CD14-positive monocyte (primary cell): Measurements from ENCODE around the gene UQCR10. TPM values are rescaled to one million over a fixed set of nuclear protein-coding genes. Genes with fewer than 3 reads are reported as not detected.

Experiments
- DNase-seq, 3 donors: peaks; one replicate each; pipeline ENCODE4 v3.0.0-alpha.2; 2011 to 2022
- H2AFZ ChIP-seq: 2 replicates; pipeline ENCODE4 v1.6.0; 2012; ENCODE audit warnings: mild to moderate bottlenecking, low read depth, low read length, inconsistent platforms; ENCODE audit not compliant: insufficient read depth, poor library complexity, severe bottlenecking
- H3K27ac ChIP-seq, 2 donors: 1 replicate in 1 of 2; 2 replicates in 1 of 2; pipeline ENCODE4 v1.5.1; 2012 to 2013; ENCODE audit warnings: low read length in 2 of 2, control low read depth in 1 of 2, inconsistent platforms in 1 of 2, low read depth in 1 of 2, mild to moderate bottlenecking in 1 of 2
- H3K27me3 ChIP-seq, 2 donors: one replicate each; pipeline versions ENCODE4 v1.6.0 to v1.6.1; 2011 to 2013; ENCODE audit warnings: low read length in 2 of 2; ENCODE audit not compliant: control insufficient read depth in 2 of 2, insufficient read depth in 2 of 2
- H3K36me3 ChIP-seq, 2 donors: replicated peaks in 1 of 2; 1 replicate in 1 of 2; 2 replicates in 1 of 2; pipeline versions ENCODE4 v1.5.1 to v1.6.1; 2012 to 2013; ENCODE audit warnings: low read length in 2 of 2, control low read depth in 1 of 2, inconsistent platforms in 1 of 2, mild to moderate bottlenecking in 1 of 2; ENCODE audit not compliant: insufficient read depth in 2 of 2, control insufficient read depth in 1 of 2
- H3K4me1 ChIP-seq, 2 donors: 1 replicate in 1 of 2; 2 replicates in 1 of 2; pipeline versions ENCODE4 v1.5.1 to v1.6.1; 2012 to 2013; ENCODE audit warnings: low read length in 2 of 2, control low read depth in 1 of 2, inconsistent platforms in 1 of 2, mild to moderate bottlenecking in 1 of 2, moderate library complexity in 1 of 2; ENCODE audit not compliant: insufficient read depth in 2 of 2, control insufficient read depth in 1 of 2
- H3K4me2 ChIP-seq: replicated peaks from 2 replicates; pipeline ENCODE3; 2012; ENCODE audit warnings: low read length, moderate library complexity, mild to moderate bottlenecking; ENCODE audit not compliant: poor library complexity, severe bottlenecking; ENCODE audit errors: extremely low read depth
- H3K4me3 ChIP-seq, 3 experiments: fragments of 200-600 bp in 1 of 3; sonication (generic) in 1 of 3; replicated peaks in 1 of 3; 1 replicate in 2 of 3; 2 replicates in 1 of 3; pipeline ENCODE4 v1.5.1; 2011 to 2013; ENCODE audit warnings: low read length in 3 of 3, mild to moderate bottlenecking in 3 of 3, control low read depth in 2 of 3, low read depth in 2 of 3, inconsistent platforms in 1 of 3, moderate library complexity in 1 of 3
- H3K79me2 ChIP-seq: 2 replicates; pipeline ENCODE4 v1.6.0; 2012; ENCODE audit warnings: mild to moderate bottlenecking, control low read depth, inconsistent platforms, low read length, moderate library complexity; ENCODE audit not compliant: insufficient read depth
- H3K9ac ChIP-seq: 2 replicates; pipeline ENCODE4 v1.6.0; 2017; ENCODE audit warnings: low read length, mild to moderate bottlenecking; ENCODE audit not compliant: insufficient read depth, poor library complexity, severe bottlenecking
- H3K9me3 ChIP-seq, 2 donors: replicated peaks in 1 of 2; 1 replicate in 1 of 2; 2 replicates in 1 of 2; pipeline versions ENCODE4 v1.5.1 to v1.6.1; 2012 to 2013; ENCODE audit warnings: low read length in 2 of 2, control low read depth in 1 of 2; ENCODE audit not compliant: control insufficient read depth in 1 of 2, insufficient read depth in 1 of 2
- H4K20me1 ChIP-seq: 2 replicates; pipeline ENCODE4 v1.6.0; 2012; ENCODE audit warnings: mild to moderate bottlenecking, low read length, control low read depth, moderate library complexity; ENCODE audit not compliant: insufficient read depth
- H3K27ac Mint-ChIP-seq, 7 donors: one replicate each; pipeline ENCODE4 v1.8.0; 2020; ENCODE audit warnings: mild to moderate bottlenecking in 7 of 7, mixed read lengths in 7 of 7, moderate library complexity in 6 of 7, inconsistent platforms in 2 of 7
- H3K27me3 Mint-ChIP-seq, 3 donors: one replicate each; pipeline ENCODE4 v1.8.0; 2021 to 2022; ENCODE audit warnings: low read depth in 3 of 3, mild to moderate bottlenecking in 3 of 3, mixed read lengths in 3 of 3, moderate library complexity in 3 of 3, inconsistent platforms in 1 of 3
- H3K36me3 Mint-ChIP-seq, 2 donors: one replicate each; pipeline ENCODE4 v1.8.0; 2020; ENCODE audit warnings: mixed read lengths in 2 of 2, inconsistent platforms in 1 of 2, mild to moderate bottlenecking in 1 of 2
- H3K4me1 Mint-ChIP-seq: one replicate; pipeline ENCODE4 v1.8.0; 2020; ENCODE audit warnings: mild to moderate bottlenecking, mixed read lengths
- H3K4me3 Mint-ChIP-seq, 2 donors: one replicate each; pipeline ENCODE4 v1.8.0; 2020; ENCODE audit warnings: mild to moderate bottlenecking in 2 of 2, mixed read lengths in 2 of 2, moderate library complexity in 1 of 2
- H3K9me3 Mint-ChIP-seq, 7 donors: one replicate each; pipeline ENCODE4 v1.8.0; 2020 to 2022; ENCODE audit warnings: mixed read lengths in 7 of 7, mild to moderate bottlenecking in 6 of 7, moderate library complexity in 6 of 7, inconsistent platforms in 2 of 7
- CTCF ChIP-seq: fragments of 200-600 bp; IDR thresholded peaks from one replicate; pipeline ENCODE4 v1.8.0; 2022; ENCODE audit warnings: antibody characterized with exemption, mild to moderate bottlenecking
- WGBS: methylation state at CpG from one replicate; pipeline ENCODE4 v1.1.5; 2013; ENCODE audit warnings: missing lambda C conversion rate; ENCODE audit not compliant: insufficient coverage; 5-methylcytosine and 5-hydroxymethylcytosine counted together
- intact Hi-C, 2 donors: fragments of 100-400 bp; cut with micrococcal nuclease; formaldehyde crosslinking; loops; one replicate each; pipeline versions ENCODE4 v1.15.0 to v1.15.1; 2023
- polyA plus RNA-seq, 3 donors: library from polyadenylated mRNA; depleted of rRNA in 1 of 3; unstranded in 2 of 3; stranded (reverse) in 1 of 3; fragments of 300-500 nt in 2 of 3; fragments of >200 nt in 1 of 3; fragmentation: Illumina TruSeq in 2 of 3; gene quantifications; 1 replicate in 2 of 3; 2 replicates in 1 of 3; pipeline ENCODE4 v1.2.3, GENCODE V29; 2012 to 2021

The UQCR10 gene
- polyA plus RNA-seq, 3 donors: 99.0 to 314 (median 287) TPM

- no peak overlapping the region for H2AFZ ChIP-seq
- no peak for TF ChIP-seq CTCF
- H3K9ac ChIP-seq: no peak overlapping the region
- intact Hi-C loops: no loop called here
- no peak overlapping the region for H3K27ac ChIP-seq
- H4K20me1 ChIP-seq: no peaks in the 10 kb centered on the region
- H3K4me2 ChIP-seq: no peak overlapping the region
- H3K27me3 ChIP-seq: no peaks in the 10 kb centered on the region
- no peak overlapping the region for H3K4me3 ChIP-seq
- Mint-ChIP-seq H3K4me1 (peaks cover 4% of the 10 kb centered on the region), H3K27ac (no peak overlapping the region), H3K27me3 (peaks cover 1 to 7% (median 5%) of the 10 kb centered on the region in 3 donors), H3K9me3 (peaks cover 0 to 2% (median 0%) of the 10 kb centered on the region in 7 donors), H3K4me3 (no peak overlapping the region), H3K36me3 (peaks cover 43 to 54% of the 10 kb centered on the region in 2 donors)
- H3K36me3 ChIP-seq: peaks cover 11 to 35% of the 10 kb centered on the region in 2 donors
- H3K9me3 ChIP-seq: no peaks in the 10 kb centered on the region
- no peaks in the 10 kb centered on the region for H3K4me1 ChIP-seq
- no peak for DNase-seq
- H3K79me2 ChIP-seq: no peaks in the 10 kb centered on the region
- 87% methylated on average over 2 of the region's 6 CpGs for WGBS
Measured at GRCh38 chr22:29732883-29733282, 34.3 kb upstream of the UQCR10 start.

GRCh38 chr22:29733362-29734201 is 33.6 kb upstream of the UQCR10 start:
- Histone ChIP-seq H3K27me3 (no peaks in the 10 kb centered on the region), H2AFZ (no peak overlapping the region), H3K9ac (no peak overlapping the region), H3K4me3 (no peak overlapping the region), H3K9me3 (no peaks in the 10 kb centered on the region), H3K36me3 (peaks cover 13 to 41% of the 10 kb centered on the region in 2 donors), H3K4me2 (no peak overlapping the region), H3K4me1 (no peaks in the 10 kb centered on the region), H3K79me2 (no peaks in the 10 kb centered on the region), H3K27ac (no peak overlapping the region), H4K20me1 (no peaks in the 10 kb centered on the region)
- H3K27me3 Mint-ChIP-seq: peaks cover 1 to 7% (median 5%) of the 10 kb centered on the region in 3 donors
- no peak for TF ChIP-seq CTCF
- no peak for DNase-seq
- WGBS: 5% methylated on average over 18 of the region's 19 CpGs
- peaks cover 43 to 60% of the 10 kb centered on the region in 2 donors for H3K36me3 Mint-ChIP-seq
- H3K9me3 Mint-ChIP-seq: peaks cover 0 to 2% (median 0%) of the 10 kb centered on the region in 7 donors
- H3K4me3 Mint-ChIP-seq: no peak overlapping the region
- intact Hi-C loops: no loop called here
- peaks cover 4% of the 10 kb centered on the region for H3K4me1 Mint-ChIP-seq
- peak overlapping the region in 2 of 7 donors; percentile 17 to 71 for H3K27ac Mint-ChIP-seq
